HepG2 (cell line): Measurements from ENCODE around the gene LEAP2. TPM values are rescaled to one million over a fixed set of nuclear protein-coding genes. Genes with fewer than 3 reads are reported as not detected.
A peak's percentile ranks its signal among the peaks of the same experiment; 100 is the strongest.

Experiments
- AGO2 ChIP-seq: fragments of 200-400 bp; formaldehyde crosslinking; optimal IDR thresholded peaks from 2 replicates; pipeline ENCODE3; 2017; ENCODE audit warnings: mild to moderate bottlenecking, low read depth, low read length, moderate library complexity
- ARNTL ChIP-seq: sonication (generic); formaldehyde crosslinking; IDR thresholded peaks from 2 replicates; pipeline ENCODE4 v1.4.0; 2020; ENCODE audit warnings: mild to moderate bottlenecking, missing genetic modification reagents
- ATRX ChIP-seq: sonication (generic); formaldehyde crosslinking; IDR thresholded peaks from 2 replicates; pipeline ENCODE4 v1.4.0; 2020; ENCODE audit warnings: missing genetic modification reagents, borderline replicate concordance
- BORCS8-MEF2B ChIP-seq: sonication (generic); formaldehyde crosslinking; IDR thresholded peaks from 2 replicates; pipeline ENCODE4 v1.8.0; 2022; ENCODE audit warnings: mild to moderate bottlenecking, missing genetic modification reagents
- EED ChIP-seq: sonication (generic); formaldehyde crosslinking; IDR thresholded peaks from 2 replicates; pipeline ENCODE4 v1.5.0; 2020; ENCODE audit warnings: mild to moderate bottlenecking, missing genetic modification reagents
- FOSL1 ChIP-seq: sonication (generic); formaldehyde crosslinking; IDR thresholded peaks from 2 replicates; pipeline ENCODE4 v1.9.0; 2021; ENCODE audit warnings: missing genetic modification reagents, borderline replicate concordance
- FOXM1 ChIP-seq: sonication (generic); formaldehyde crosslinking; IDR thresholded peaks from 2 replicates; pipeline ENCODE4 v1.5.0; 2020; ENCODE audit warnings: missing genetic modification reagents
- ISL2 ChIP-seq: sonication (generic); formaldehyde crosslinking; IDR thresholded peaks from 2 replicates; pipeline ENCODE4 v1.5.0; 2020; ENCODE audit warnings: missing genetic modification reagents
- MTA1 ChIP-seq: sonication (generic); formaldehyde crosslinking; IDR thresholded peaks from 2 replicates; pipeline ENCODE4 v1.4.0; 2020; ENCODE audit warnings: missing genetic modification reagents, mild to moderate bottlenecking, borderline replicate concordance
- NONO ChIP-seq, 2 experiments: fragments of 450-650 bp in 1 of 2; sonication (generic) in 1 of 2; formaldehyde crosslinking in 1 of 2; IDR thresholded peaks in 1 of 2; conservative IDR thresholded peaks in 1 of 2; 2 replicates each; pipeline versions ENCODE4 v1.6.1 to v1.8.0; 2017 to 2022; ENCODE audit warnings: mild to moderate bottlenecking in 1 of 2, missing genetic modification reagents in 1 of 2, moderate library complexity in 1 of 2
- NRL ChIP-seq: sonication (generic); formaldehyde crosslinking; IDR thresholded peaks from 2 replicates; pipeline ENCODE4 v1.5.0; 2020; ENCODE audit warnings: missing genetic modification reagents, mild to moderate bottlenecking, moderate library complexity, borderline replicate concordance
- RFXAP ChIP-seq: sonication (generic); formaldehyde crosslinking; IDR thresholded peaks from 2 replicates; pipeline ENCODE4 v1.4.0; 2020; ENCODE audit warnings: missing genetic modification reagents, borderline replicate concordance
- STAT5B ChIP-seq: sonication (generic); formaldehyde crosslinking; IDR thresholded peaks from 2 replicates; pipeline ENCODE4 v1.4.0; 2020; ENCODE audit warnings: missing genetic modification reagents
- TAF1 ChIP-seq: sonication (generic); formaldehyde crosslinking; IDR thresholded peaks from 2 replicates; pipeline ENCODE4 v1.4.0; 2020; ENCODE audit warnings: missing genetic modification reagents
- ZNF292 ChIP-seq: sonication (generic); formaldehyde crosslinking; IDR thresholded peaks from 2 replicates; pipeline ENCODE4 v1.8.1; 2022; ENCODE audit warnings: mild to moderate bottlenecking, low read depth, missing genetic modification reagents, borderline replicate concordance
- ZNF3 ChIP-seq: IDR thresholded peaks from 2 replicates; pipeline ENCODE4 v1.7.0; 2017; ENCODE audit warnings: inconsistent platforms
- ZNF335 ChIP-seq: sonication (generic); formaldehyde crosslinking; IDR thresholded peaks from 2 replicates; pipeline ENCODE4 v1.4.0; 2020; ENCODE audit warnings: missing genetic modification reagents
- ZNF451 ChIP-seq: sonication (generic); formaldehyde crosslinking; IDR thresholded peaks from 2 replicates; pipeline ENCODE4 v1.5.0; 2020; ENCODE audit warnings: mild to moderate bottlenecking, missing genetic modification reagents
- ZNF737 ChIP-seq: sonication (generic); formaldehyde crosslinking; IDR thresholded peaks from 2 replicates; pipeline ENCODE4 v1.5.0; 2020; ENCODE audit warnings: missing genetic modification reagents, mild to moderate bottlenecking, borderline replicate concordance
- polyA plus RNA-seq, 8 experiments: library from polyadenylated mRNA; depleted of rRNA in 3 of 8; stranded (reverse) in 7 of 8; unstranded in 1 of 8; fragments of >200 nt; fragmentation: Illumina TruSeq in 4 of 8; extraction: Trizol in 4 of 8; gene quantifications; 2 replicates each; pipeline versions ENCODE4 v1.2.1 to v1.2.3, GENCODE V29; 2011 to 2016; ENCODE audit warnings: low read depth in 4 of 8, missing spikeins in 1 of 8, mixed read lengths in 1 of 8; ENCODE audit not compliant: insufficient read depth in 1 of 8
- total RNA-seq, 5 experiments: library from RNA; depleted of rRNA; stranded (reverse); fragments of >200 nt; fragmentation: Illumina TruSeq; extraction: Trizol; gene quantifications; 2 replicates each; pipeline ENCODE4 v1.2.3, GENCODE V29; 2016; ENCODE audit warnings: low read depth in 1 of 5
- TF ChIP-seq, protein P1 (sequence below): sonication (generic); formaldehyde crosslinking; conservative IDR thresholded peaks from 2 replicates; pipeline ENCODE4 v1.8.0; 2022; ENCODE audit warnings: missing genetic modification reagents
- TF ChIP-seq, protein P2 (sequence below): sonication (generic); formaldehyde crosslinking; IDR thresholded peaks from 2 replicates; pipeline ENCODE4 v1.5.1; 2020; ENCODE audit warnings: missing genetic modification reagents, mild to moderate bottlenecking, borderline replicate concordance
- TF ChIP-seq, protein P3 (sequence below): sonication (generic); formaldehyde crosslinking; IDR thresholded peaks from 2 replicates; pipeline ENCODE4 v1.4.0; 2020; ENCODE audit warnings: missing genetic modification reagents

The LEAP2 gene
- total and polyA plus RNA-seq, 2 of the 13 experiments (the other 11 are each of a cell fraction or from before 2014, with no cell fraction given), result 23.9 to 51.9 TPM

DNA sequence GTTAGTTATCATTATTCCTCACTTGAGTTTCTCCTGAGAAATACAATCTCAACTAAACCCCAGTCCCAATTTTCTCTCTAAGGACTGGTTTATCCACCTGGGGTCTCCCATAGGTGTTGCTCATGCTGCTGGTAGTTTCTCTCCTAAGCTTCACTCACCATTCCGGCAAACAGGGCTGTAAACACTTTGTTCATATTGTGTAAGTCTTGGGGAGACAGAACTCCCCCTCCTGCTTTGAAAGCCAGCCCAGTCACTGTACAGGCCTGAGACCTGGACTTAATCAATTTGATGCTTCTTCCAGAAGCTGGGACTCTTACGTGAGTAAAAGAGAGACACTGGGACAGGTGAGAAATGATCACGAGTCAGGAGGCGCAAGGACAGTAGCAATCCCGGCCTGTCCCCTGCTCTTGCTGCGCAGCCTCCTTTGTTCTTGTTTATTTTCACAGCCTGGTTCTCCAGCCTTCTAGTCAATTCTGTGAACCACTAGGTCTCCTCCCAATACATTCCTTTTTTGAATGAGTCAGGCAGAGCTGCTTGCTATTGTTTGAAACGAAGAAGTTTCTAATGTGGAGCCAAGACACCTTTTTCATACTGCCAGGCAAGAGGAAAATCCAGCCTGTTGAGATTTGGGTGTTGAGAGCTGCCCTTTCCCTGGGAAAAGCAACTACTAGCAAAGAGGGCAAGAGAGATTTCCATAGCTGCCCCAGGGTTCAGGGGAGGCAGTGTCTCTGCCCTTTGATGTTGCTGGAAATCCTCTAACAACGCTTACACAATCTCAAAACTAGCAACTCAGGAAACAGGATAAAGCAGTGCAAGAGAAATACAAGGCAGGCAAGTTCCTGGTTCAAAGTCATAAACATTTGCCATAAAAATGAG, 33.8 kb upstream of the LEAP2 start (continued):
- TF ChIP-seq, protein P1, sequence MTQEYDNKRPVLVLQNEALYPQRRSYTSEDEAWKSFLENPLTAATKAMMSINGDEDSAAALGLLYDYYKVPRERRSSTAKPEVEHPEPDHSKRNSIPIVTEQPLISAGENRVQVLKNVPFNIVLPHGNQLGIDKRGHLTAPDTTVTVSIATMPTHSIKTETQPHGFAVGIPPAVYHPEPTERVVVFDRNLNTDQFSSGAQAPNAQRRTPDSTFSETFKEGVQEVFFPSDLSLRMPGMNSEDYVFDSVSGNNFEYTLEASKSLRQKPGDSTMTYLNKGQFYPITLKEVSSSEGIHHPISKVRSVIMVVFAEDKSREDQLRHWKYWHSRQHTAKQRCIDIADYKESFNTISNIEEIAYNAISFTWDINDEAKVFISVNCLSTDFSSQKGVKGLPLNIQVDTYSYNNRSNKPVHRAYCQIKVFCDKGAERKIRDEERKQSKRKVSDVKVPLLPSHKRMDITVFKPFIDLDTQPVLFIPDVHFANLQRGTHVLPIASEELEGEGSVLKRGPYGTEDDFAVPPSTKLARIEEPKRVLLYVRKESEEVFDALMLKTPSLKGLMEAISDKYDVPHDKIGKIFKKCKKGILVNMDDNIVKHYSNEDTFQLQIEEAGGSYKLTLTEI (CRISPR knock-in tag), result no peak
- TF ChIP-seq MTA1, result no peak
- no peak for TF ChIP-seq NRL (CRISPR knock-in tag)
- TF ChIP-seq, protein P2, sequence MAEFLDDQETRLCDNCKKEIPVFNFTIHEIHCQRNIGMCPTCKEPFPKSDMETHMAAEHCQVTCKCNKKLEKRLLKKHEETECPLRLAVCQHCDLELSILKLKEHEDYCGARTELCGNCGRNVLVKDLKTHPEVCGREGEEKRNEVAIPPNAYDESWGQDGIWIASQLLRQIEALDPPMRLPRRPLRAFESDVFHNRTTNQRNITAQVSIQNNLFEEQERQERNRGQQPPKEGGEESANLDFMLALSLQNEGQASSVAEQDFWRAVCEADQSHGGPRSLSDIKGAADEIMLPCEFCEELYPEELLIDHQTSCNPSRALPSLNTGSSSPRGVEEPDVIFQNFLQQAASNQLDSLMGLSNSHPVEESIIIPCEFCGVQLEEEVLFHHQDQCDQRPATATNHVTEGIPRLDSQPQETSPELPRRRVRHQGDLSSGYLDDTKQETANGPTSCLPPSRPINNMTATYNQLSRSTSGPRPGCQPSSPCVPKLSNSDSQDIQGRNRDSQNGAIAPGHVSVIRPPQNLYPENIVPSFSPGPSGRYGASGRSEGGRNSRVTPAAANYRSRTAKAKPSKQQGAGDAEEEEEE (CRISPR knock-in tag), result no peak
- no peak for TF ChIP-seq STAT5B (CRISPR knock-in tag)
- TF ChIP-seq ARNTL (CRISPR knock-in tag), result peak; percentile 24; the same call in 1 of the 2 replicates
- TF ChIP-seq ATRX (CRISPR knock-in tag), result no peak
- TF ChIP-seq AGO2, result no peak
- no peak for TF ChIP-seq BORCS8-MEF2B (CRISPR knock-in tag)
- TF ChIP-seq, protein P3, sequence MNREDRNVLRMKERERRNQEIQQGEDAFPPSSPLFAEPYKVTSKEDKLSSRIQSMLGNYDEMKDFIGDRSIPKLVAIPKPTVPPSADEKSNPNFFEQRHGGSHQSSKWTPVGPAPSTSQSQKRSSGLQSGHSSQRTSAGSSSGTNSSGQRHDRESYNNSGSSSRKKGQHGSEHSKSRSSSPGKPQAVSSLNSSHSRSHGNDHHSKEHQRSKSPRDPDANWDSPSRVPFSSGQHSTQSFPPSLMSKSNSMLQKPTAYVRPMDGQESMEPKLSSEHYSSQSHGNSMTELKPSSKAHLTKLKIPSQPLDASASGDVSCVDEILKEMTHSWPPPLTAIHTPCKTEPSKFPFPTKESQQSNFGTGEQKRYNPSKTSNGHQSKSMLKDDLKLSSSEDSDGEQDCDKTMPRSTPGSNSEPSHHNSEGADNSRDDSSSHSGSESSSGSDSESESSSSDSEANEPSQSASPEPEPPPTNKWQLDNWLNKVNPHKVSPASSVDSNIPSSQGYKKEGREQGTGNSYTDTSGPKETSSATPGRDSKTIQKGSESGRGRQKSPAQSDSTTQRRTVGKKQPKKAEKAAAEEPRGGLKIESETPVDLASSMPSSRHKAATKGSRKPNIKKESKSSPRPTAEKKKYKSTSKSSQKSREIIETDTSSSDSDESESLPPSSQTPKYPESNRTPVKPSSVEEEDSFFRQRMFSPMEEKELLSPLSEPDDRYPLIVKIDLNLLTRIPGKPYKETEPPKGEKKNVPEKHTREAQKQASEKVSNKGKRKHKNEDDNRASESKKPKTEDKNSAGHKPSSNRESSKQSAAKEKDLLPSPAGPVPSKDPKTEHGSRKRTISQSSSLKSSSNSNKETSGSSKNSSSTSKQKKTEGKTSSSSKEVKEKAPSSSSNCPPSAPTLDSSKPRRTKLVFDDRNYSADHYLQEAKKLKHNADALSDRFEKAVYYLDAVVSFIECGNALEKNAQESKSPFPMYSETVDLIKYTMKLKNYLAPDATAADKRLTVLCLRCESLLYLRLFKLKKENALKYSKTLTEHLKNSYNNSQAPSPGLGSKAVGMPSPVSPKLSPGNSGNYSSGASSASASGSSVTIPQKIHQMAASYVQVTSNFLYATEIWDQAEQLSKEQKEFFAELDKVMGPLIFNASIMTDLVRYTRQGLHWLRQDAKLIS (CRISPR knock-in tag), result peak; percentile 66; the same call in 1 of the 2 replicates
- peak; percentile 62; the same call in 1 of the 2 replicates for TF ChIP-seq ISL2 (CRISPR knock-in tag)
- no peak for TF ChIP-seq ZNF737
- no peak for TF ChIP-seq NONO (IDR thresholded peaks at IDR 0.05)
- 0 out of 2 replicates have a peak, but pooled peaks have one; percentile 29 for TF ChIP-seq NONO (CRISPR knock-in tag; conservative IDR thresholded peaks at IDR 0.05)
- no peak for TF ChIP-seq ZNF451 (CRISPR knock-in tag)
- TF ChIP-seq TAF1 (CRISPR knock-in tag), result peak; percentile 25; the same call in 1 of the 2 replicates
- 0 out of 2 replicates have a peak, but pooled peaks have one; percentile 48 for TF ChIP-seq RFXAP
- peak; percentile 81; the same call in 1 of the 2 replicates for TF ChIP-seq ZNF292 (CRISPR knock-in tag)
- TF ChIP-seq ZNF335 (CRISPR knock-in tag), result peak; percentile 31; the same call in 1 of the 2 replicates
- TF ChIP-seq FOXM1 (CRISPR knock-in tag), result no peak
- TF ChIP-seq FOSL1 (CRISPR knock-in tag), result no peak
- TF ChIP-seq ZNF3 (CRISPR knock-in tag), result no peak
- no peak for TF ChIP-seq EED (CRISPR knock-in tag)
